K562 (cell line): ENCODE results near the gene LAGE3. TPM values are rescaled to one million over a fixed set of nuclear protein-coding genes. Genes with fewer than 3 reads are reported as not detected.

Source experiments
- ATF7 ChIP-seq: fragments of 450-650 bp; IDR thresholded peaks from 2 replicates; pipeline ENCODE4 v1.7.1; 2014; ENCODE audit warnings: mild to moderate bottlenecking, moderate library complexity
- BHLHE40 ChIP-seq: IDR thresholded peaks from 2 replicates; pipeline ENCODE4 v1.6.1; 2011; ENCODE audit warnings: low read length, improper control_type of control experiment
- CTBP1 ChIP-seq: fragments of 450-650 bp; IDR thresholded peaks from 2 replicates; pipeline ENCODE4 v1.6.1; 2016; ENCODE audit warnings: borderline replicate concordance
- HNRNPLL ChIP-seq: fragments of 200-400 bp; formaldehyde crosslinking; IDR thresholded peaks from 2 replicates; pipeline ENCODE4 v1.6.1; 2017; ENCODE audit warnings: low read length, low read depth, mild to moderate bottlenecking; ENCODE audit not compliant: poor library complexity, severe bottlenecking
- JUND ChIP-seq, 2 experiments: IDR thresholded peaks; 2 replicates in 1 of 2; 3 replicates in 1 of 2; pipeline ENCODE4 v1.6.1; 2011; ENCODE audit warnings: borderline replicate concordance in 2 of 2, low read depth in 2 of 2, low read length in 2 of 2, improper control_type of control experiment in 1 of 2, missing biosample characterization in 1 of 2, missing genetic modification characterization in 1 of 2, missing genetic modification reagents in 1 of 2
- MAX ChIP-seq: sonication (generic); formaldehyde crosslinking; IDR thresholded peaks from 2 replicates; pipeline ENCODE4 v1.9.0; 2022; ENCODE audit warnings: mild to moderate bottlenecking, missing genetic modification reagents
- MTA1 ChIP-seq: fragments of 450-650 bp; IDR thresholded peaks from 2 replicates; pipeline ENCODE4 v1.6.1; 2017; ENCODE audit warnings: borderline replicate concordance
- NRF1 ChIP-seq, 2 experiments: fragments of 450-650 bp; IDR thresholded peaks in 1 of 2; conservative IDR thresholded peaks in 1 of 2; 2 replicates each; pipeline ENCODE4 v1.6.1; 2014; ENCODE audit warnings: mild to moderate bottlenecking in 2 of 2
- PHF20 ChIP-seq: fragments of 450-650 bp; IDR thresholded peaks from 2 replicates; pipeline ENCODE4 v1.6.1; 2018; ENCODE audit not compliant: partially characterized antibody
- POLR2A ChIP-seq: fragments of 450-650 bp; conservative IDR thresholded peaks from 2 replicates; pipeline ENCODE4 v1.6.1; 2016
- POLR2B ChIP-seq: fragments of 450-650 bp; IDR thresholded peaks from 2 replicates; pipeline ENCODE4 v1.6.1; 2018; ENCODE audit warnings: low read depth; ENCODE audit not compliant: partially characterized antibody
- RHOXF2B ChIP-seq: fragments of 250-450 bp; sonication (Bioruptor Pico); conservative IDR thresholded peaks from 2 replicates; pipeline ENCODE4 v1.5.1; 2021
- TAL1 ChIP-seq: fragments of 450-650 bp; IDR thresholded peaks from 2 replicates; pipeline ENCODE4 v1.6.1; 2016; ENCODE audit warnings: mild to moderate bottlenecking
- TEAD2 ChIP-seq: fragments of 450-650 bp; IDR thresholded peaks from 2 replicates; pipeline ENCODE4 v1.6.1; 2016; ENCODE audit warnings: missing genetic modification characterization, control low read depth, missing compliant biosample characterization
- VEZF1 ChIP-seq: fragments of 200-800 bp; sonication (Bioruptor generic); IDR thresholded peaks from 2 replicates; pipeline ENCODE4 v1.6.1; 2017; ENCODE audit warnings: missing genetic modification characterization, missing compliant biosample characterization
- ZBTB11 ChIP-seq, 3 experiments: fragments of 200-800 bp in 1 of 3; fragments of 250-450 bp in 1 of 3; fragments of 450-650 bp in 1 of 3; sonication (Bioruptor Pico) in 1 of 3; sonication (Bioruptor generic) in 1 of 3; formaldehyde crosslinking in 1 of 3; IDR thresholded peaks; 2 replicates each; pipeline versions ENCODE4 v1.6.1 to v1.8.0; 2016 to 2022; ENCODE audit warnings: mild to moderate bottlenecking in 2 of 3, missing genetic modification characterization in 2 of 3, missing compliant biosample characterization in 1 of 3, moderate library complexity in 1 of 3
- ZNF217 ChIP-seq: sonication (generic); formaldehyde crosslinking; IDR thresholded peaks from 2 replicates; pipeline ENCODE4 v1.8.0; 2022; ENCODE audit warnings: mild to moderate bottlenecking, missing genetic modification reagents
- ZNF592 ChIP-seq: fragments of 450-650 bp; IDR thresholded peaks from 2 replicates; pipeline ENCODE4 v1.6.1; 2017; ENCODE audit warnings: antibody characterized with exemption, mild to moderate bottlenecking
- polyA plus RNA-seq, 8 experiments: library from polyadenylated mRNA; depleted of rRNA in 4 of 8; stranded (reverse) in 5 of 8; unstranded in 3 of 8; fragments of >200 nt; fragmentation: Nextera tagmentation in 2 of 8; fragmentation: Illumina TruSeq in 1 of 8; extraction: Ambion mirVana in 2 of 8; extraction: Trizol in 1 of 8; gene quantifications; 2 replicates each; pipeline versions ENCODE4 v1.2.1 to v1.2.3, GENCODE V29; 2011 to 2014; ENCODE audit warnings: inconsistent platforms in 1 of 8, missing spikeins in 1 of 8
- total RNA-seq, 7 experiments: library from RNA; depleted of rRNA in 6 of 7; stranded (reverse); fragments of >200 nt in 6 of 7; fragmentation: Illumina TruSeq in 2 of 7; extraction: Trizol in 2 of 7; gene quantifications; 2 replicates each; pipeline versions ENCODE4 v1.2.1 to v1.2.3, GENCODE V29; 2011 to 2021; ENCODE audit warnings: low replicate concordance in 1 of 7

LAGE3 gene
- total and polyA plus RNA-seq, 9 of the 15 experiments (the other 6 are each of a cell fraction or from before 2014, with no cell fraction given) = 28.2 to 125 (median 35.8) TPM

- TF ChIP-seq CTBP1 (no peak), ZBTB11 (CRISPR knock-in tag; IDR thresholded peaks at IDR 0.05) (peak in 1 of 3 experiments; percentile 58; a peak in 1 of 6 replicates), HNRNPLL (peak; percentile 22), ZNF592 (0 out of 2 replicates have a peak, but pooled peaks have one; percentile 41), MAX (no peak), RHOXF2B (CRISPR knock-in tag) (no peak), JUND (IDR thresholded peaks at IDR 0.05; ENCODE audit: borderline replicate concordance, low read depth, low read length) (peak; percentile 34; the same call in 1 of the 2 replicates), JUND (tag; IDR thresholded peaks at IDR 0.05; ENCODE audit: borderline replicate concordance, low read depth, low read length) (no peak; the same call in 2 of the 3 replicates), POLR2B (peak; percentile 82), TEAD2 (no peak), ATF7 (peak; percentile 58; the same call in 1 of the 2 replicates), ZNF217 (CRISPR knock-in tag) (no peak), PHF20 (no peak), VEZF1 (peak; percentile 85), BHLHE40 (no peak), NRF1 (conservative IDR thresholded peaks at IDR 0.05 in 1 of 2, IDR thresholded peaks at IDR 0.05 in 1 of 2) (peak; percentile 87 to 89), MTA1 (peak; percentile 41; the same call in 1 of the 2 replicates), POLR2A (peak; percentile 78), TAL1 (no peak)
Measured at GRCh38 chrX:154490414-154491083, 11.5 kb upstream of the LAGE3 start, which contains the start of gene SLC10A3 (continued).
